Lower leg skin (tissue), 4 donors: ENCODE measurements around the gene CCDC15. TPM values are rescaled to one million over a fixed set of nuclear protein-coding genes. Genes with fewer than 3 reads are reported as not detected.
"Not testable (repeated sequence)": the region's sequence is repeated elsewhere in the genome, so short reads cannot be mapped to it uniquely, and the experiment has no call there.

Experiments
- DNase-seq, 2 donors: peaks; one replicate each; pipeline ENCODE4 v3.0.0-alpha.2; 2019; ENCODE audit warnings: low spot score in 2 of 2
- H3K4me3 ChIP-seq: fragments of 200-600 bp; sonication (generic); 2 replicates; pipeline ENCODE4 v1.5.1; 2017; ENCODE audit warnings: mild to moderate bottlenecking, low read depth; ENCODE audit not compliant: poor library complexity, severe bottlenecking
- CTCF ChIP-seq, 3 donors: fragments of 450-650 bp; IDR thresholded peaks; one replicate each; pipeline ENCODE4 v1.5.1; 2016; ENCODE audit warnings: antibody characterized with exemption in 3 of 3, mild to moderate bottlenecking in 3 of 3, moderate library complexity in 2 of 3
- POLR2A ChIP-seq, 2 donors: fragments of 450-650 bp; IDR thresholded peaks; one replicate each; pipeline ENCODE4 v1.6.1; 2016 to 2017; ENCODE audit warnings: antibody characterized with exemption in 2 of 2, mild to moderate bottlenecking in 1 of 2, moderate library complexity in 1 of 2
- WGBS, 2 donors: methylation state at CpG; one replicate each; pipeline ENCODE4 v1.1.5; 2018; 5-methylcytosine and 5-hydroxymethylcytosine counted together
- intact Hi-C: fragments of 100-400 bp; cut with DNase I; formaldehyde crosslinking; loops from one replicate; pipeline ENCODE4 v1.15.0; 2023; ENCODE audit warnings: low total_unique reads
- total RNA-seq, 4 donors: library from RNA; depleted of rRNA; stranded (reverse); fragments of >200 nt; gene quantifications; one replicate each; pipeline ENCODE4 v1.1.0, GENCODE V29; 2016

CCDC15 gene
- total RNA-seq, 4 donors from 2014 or later = 2.1 to 4.2 (median 2.9) TPM

GRCh38 chr11:125088123-125088522, 134.1 kb downstream of the CCDC15 start:
- intact Hi-C loops = no loop called here
- TF ChIP-seq CTCF (IDR thresholded peaks at IDR 0.05) = no peak
- TF ChIP-seq POLR2A (IDR thresholded peaks at IDR 0.05) = no peak
- DNase-seq = peak in 1 of 2 donors; percentile 66
- WGBS, 2 donors = 86 to 88% methylated on average over 2 of the region's 2 CpGs
- no peak overlapping the region for H3K4me3 ChIP-seq

GRCh38 chr11:125088576-125089455, 134.8 kb downstream of the CCDC15 start:
- WGBS, 2 donors = 78 to 86% methylated on average over 20 of the region's 20 CpGs
- peak in 1 of 2 donors; percentile 81 for DNase-seq
- H3K4me3 ChIP-seq = no peak overlapping the region
- intact Hi-C loops = no loop called here
- TF ChIP-seq POLR2A (IDR thresholded peaks at IDR 0.05) = no peak
- TF ChIP-seq CTCF (IDR thresholded peaks at IDR 0.05) = no peak

GRCh38 chr11:125089481-125089880, 135.5 kb downstream of the CCDC15 start:
- WGBS, 2 donors = 82 to 94% methylated on average over 17 to 18 of the region's 31 CpGs
- peak in 1 of 2 donors; percentile 70 for DNase-seq
- intact Hi-C loops, H3K4me3 ChIP-seq: not testable (repeated sequence)

- DNase-seq = peak in 1 of 2 donors; percentile 7
- intact Hi-C loops, H3K4me3 ChIP-seq: not testable (repeated sequence)
- 85 to 86% methylated on average over 10 of the region's 10 CpGs for WGBS, 2 donors
These were observed 136.1 kb downstream of the CCDC15 start for GRCh38 chr11:125090151-125090550.

GRCh38 chr11:125090816-125091215, 136.8 kb downstream of the CCDC15 start:
- intact Hi-C loops = no loop called here
- 72 to 77% methylated on average over 6 of the region's 6 CpGs for WGBS, 2 donors
- peak in 1 of 2 donors; percentile 60 for DNase-seq
- TF ChIP-seq CTCF (IDR thresholded peaks at IDR 0.05) (no peak), POLR2A (IDR thresholded peaks at IDR 0.05) (no peak)
- H3K4me3 ChIP-seq = no peak overlapping the region

Other genes with a start within 250 kb of the CCDC15 start
- gene NRGN, start 214.3 kb upstream of the CCDC15 start, total RNA-seq = under 1 TPM in 2 of 4 donors, not detected in 2; 0.56 to 0.84 TPM
- 1 to 10 TPM in 1 of 4 donors, under 1 TPM in 3; 0.30 to 2.3 (median 0.55) TPM for gene VSIG2, start 201.9 kb upstream of the CCDC15 start, total RNA-seq
- gene ESAM, start 191.9 kb upstream of the CCDC15 start, total RNA-seq = 10 to 100 TPM in 3 of 4 donors, 1 to 10 TPM in 1; 6.1 to 24.1 (median 11.4) TPM
- gene MSANTD2, start 153.8 kb upstream of the CCDC15 start, total RNA-seq = 10 to 100 TPM; 11.5 to 21.2 (median 15.2) TPM
- 1 to 10 TPM; 1.9 to 5.3 (median 3.3) TPM for gene ROBO3, start 88.8 kb upstream of the CCDC15 start, total RNA-seq
- gene ROBO4, start 56.3 kb upstream of the CCDC15 start, total RNA-seq = 10 to 100 TPM in 2 of 4 donors, 1 to 10 TPM in 2; 5.6 to 18.1 (median 12.0) TPM
- not detected for gene HEPN1, start 35.0 kb upstream of the CCDC15 start, total RNA-seq
- gene HEPACAM, start 18.2 kb upstream of the CCDC15 start, total RNA-seq = 1 to 10 TPM in 1 of 4 donors, under 1 TPM in 2, not detected in 1; 0.06 to 1.9 (median 0.97) TPM
- gene SLC37A2, start 109.1 kb downstream of the CCDC15 start, total RNA-seq = 100 to 1,000 TPM; 137 to 334 (median 238) TPM
- 10 to 100 TPM in 3 of 4 donors, 1 to 10 TPM in 1; 8.6 to 17.1 (median 13.6) TPM for gene TMEM218, start 157.4 kb downstream of the CCDC15 start, total RNA-seq
- 1 to 10 TPM; 1.5 to 4.6 (median 2.8) TPM for gene PKNOX2, start 210.5 kb downstream of the CCDC15 start, total RNA-seq